Measurements from ENCODE around the gene TSHZ3.

TSHZ3 gene

GRCh38 chr19:31349160-31349881, at the start of gene TSHZ3:
TSS of gene TSHZ3 (minus strand) at chr19:31349436. CDS start at chr19:31349219, 217 bp downstream.
- FAIRE-seq: no peak
- peak; percentile 59 for DNase-seq (ENCODE audit: low spot score)

- no peak for DNase-seq (ENCODE audit: low spot score)
- FAIRE-seq: no peak
Observed at GRCh38 chr19:31397308-31397707, 48.1 kb upstream of the TSHZ3 start.

- DNase-seq (ENCODE audit: low spot score) (no peak), FAIRE-seq (no peak)
Observed at GRCh38 chr19:31392464-31392863, 43.2 kb upstream of the TSHZ3 start.

GRCh38 chr19:31391518-31391917, 42.3 kb upstream of the TSHZ3 start:
- no peak for DNase-seq (ENCODE audit: low spot score)
- FAIRE-seq: no peak

GRCh38 chr19:31390711-31391110, 41.5 kb upstream of the TSHZ3 start:
- DNase-seq (ENCODE audit: low spot score) (no peak), FAIRE-seq (no peak)

- no peak for FAIRE-seq
- no peak for DNase-seq (ENCODE audit: low spot score)
Observed at GRCh38 chr19:31389874-31390273, 40.6 kb upstream of the TSHZ3 start.

- no peak for FAIRE-seq
- DNase-seq (ENCODE audit: low spot score): no peak
Observed at GRCh38 chr19:31387717-31388301, 38.6 kb upstream of the TSHZ3 start.

GRCh38 chr19:31386806-31387205, 37.6 kb upstream of the TSHZ3 start:
- DNase-seq (ENCODE audit: low spot score): no peak
- FAIRE-seq: no peak

- no peak for FAIRE-seq
- no peak for DNase-seq (ENCODE audit: low spot score)
Observed at GRCh38 chr19:31385744-31386143, 36.5 kb upstream of the TSHZ3 start.

- DNase-seq (ENCODE audit: low spot score) (no peak), FAIRE-seq (no peak)
Observed at GRCh38 chr19:31383553-31383952, 34.3 kb upstream of the TSHZ3 start.

GRCh38 chr19:31380854-31381253, 31.6 kb upstream of the TSHZ3 start:
- DNase-seq (ENCODE audit: low spot score) (no peak), FAIRE-seq (no peak)

GRCh38 chr19:31378404-31378803, 29.2 kb upstream of the TSHZ3 start:
- peak; percentile 36 for DNase-seq (ENCODE audit: low spot score)

GRCh38 chr19:31377736-31378135, 28.5 kb upstream of the TSHZ3 start:
- no peak for FAIRE-seq

More at GRCh38 chr19:31378404-31378803, 29.2 kb upstream of the TSHZ3 start:
- FAIRE-seq: no peak

GRCh38 chr19:31372246-31372781, 23.1 kb upstream of the TSHZ3 start:
- FAIRE-seq (no peak), DNase-seq (ENCODE audit: low spot score) (no peak)

More at GRCh38 chr19:31377736-31378135, 28.5 kb upstream of the TSHZ3 start:
- no peak for DNase-seq (ENCODE audit: low spot score)

- DNase-seq (ENCODE audit: low spot score): no peak
- FAIRE-seq: no peak
Observed at GRCh38 chr19:31370216-31370615, 21.0 kb upstream of the TSHZ3 start.

- DNase-seq (ENCODE audit: low spot score): no peak
- FAIRE-seq: no peak
Observed at GRCh38 chr19:31364963-31365362, 15.7 kb upstream of the TSHZ3 start.

- DNase-seq (ENCODE audit: low spot score) (no peak), FAIRE-seq (no peak)
Observed at GRCh38 chr19:31361728-31362127, 12.5 kb upstream of the TSHZ3 start.

- FAIRE-seq: no peak
Observed at GRCh38 chr19:31357315-31357673, 8.1 kb upstream of the TSHZ3 start.

GRCh38 chr19:31356587-31357314, 7.5 kb upstream of the TSHZ3 start:
- DNase-seq (ENCODE audit: low spot score) (no peak), FAIRE-seq (no peak)

More at GRCh38 chr19:31357315-31357673, 8.1 kb upstream of the TSHZ3 start:
- DNase-seq (ENCODE audit: low spot score): no peak

- DNase-seq (ENCODE audit: low spot score): no peak
- FAIRE-seq: no peak
Observed at GRCh38 chr19:31355665-31356289, 6.5 kb upstream of the TSHZ3 start.

GRCh38 chr19:31354799-31355664, 5.8 kb upstream of the TSHZ3 start:
- no peak for DNase-seq (ENCODE audit: low spot score)
- no peak for FAIRE-seq

All from RCC 7860 (cell line).